CD14-positive monocyte (primary cell): Measurements from ENCODE around the gene NLN. TPM values are rescaled to one million over a fixed set of nuclear protein-coding genes. Genes with fewer than 3 reads are reported as not detected.

ENCODE experiments used
- DNase-seq, 3 donors: peaks; one replicate each; pipeline ENCODE4 v3.0.0-alpha.2; 2011 to 2022
- H2AFZ ChIP-seq: 2 replicates; pipeline ENCODE4 v1.6.0; 2012; ENCODE audit warnings: mild to moderate bottlenecking, low read depth, low read length, inconsistent platforms; ENCODE audit not compliant: insufficient read depth, poor library complexity, severe bottlenecking
- H3K27ac ChIP-seq, 2 donors: 1 replicate in 1 of 2; 2 replicates in 1 of 2; pipeline ENCODE4 v1.5.1; 2012 to 2013; ENCODE audit warnings: low read length in 2 of 2, control low read depth in 1 of 2, inconsistent platforms in 1 of 2, low read depth in 1 of 2, mild to moderate bottlenecking in 1 of 2
- H3K27me3 ChIP-seq, 2 donors: one replicate each; pipeline versions ENCODE4 v1.6.0 to v1.6.1; 2011 to 2013; ENCODE audit warnings: low read length in 2 of 2; ENCODE audit not compliant: control insufficient read depth in 2 of 2, insufficient read depth in 2 of 2
- H3K36me3 ChIP-seq, 2 donors: replicated peaks in 1 of 2; 1 replicate in 1 of 2; 2 replicates in 1 of 2; pipeline versions ENCODE4 v1.5.1 to v1.6.1; 2012 to 2013; ENCODE audit warnings: low read length in 2 of 2, control low read depth in 1 of 2, inconsistent platforms in 1 of 2, mild to moderate bottlenecking in 1 of 2; ENCODE audit not compliant: insufficient read depth in 2 of 2, control insufficient read depth in 1 of 2
- H3K4me1 ChIP-seq, 2 donors: 1 replicate in 1 of 2; 2 replicates in 1 of 2; pipeline versions ENCODE4 v1.5.1 to v1.6.1; 2012 to 2013; ENCODE audit warnings: low read length in 2 of 2, control low read depth in 1 of 2, inconsistent platforms in 1 of 2, mild to moderate bottlenecking in 1 of 2, moderate library complexity in 1 of 2; ENCODE audit not compliant: insufficient read depth in 2 of 2, control insufficient read depth in 1 of 2
- H3K4me2 ChIP-seq: replicated peaks from 2 replicates; pipeline ENCODE3; 2012; ENCODE audit warnings: low read length, moderate library complexity, mild to moderate bottlenecking; ENCODE audit not compliant: poor library complexity, severe bottlenecking; ENCODE audit errors: extremely low read depth
- H3K4me3 ChIP-seq, 3 experiments: fragments of 200-600 bp in 1 of 3; sonication (generic) in 1 of 3; replicated peaks in 1 of 3; 1 replicate in 2 of 3; 2 replicates in 1 of 3; pipeline ENCODE4 v1.5.1; 2011 to 2013; ENCODE audit warnings: low read length in 3 of 3, mild to moderate bottlenecking in 3 of 3, control low read depth in 2 of 3, low read depth in 2 of 3, inconsistent platforms in 1 of 3, moderate library complexity in 1 of 3
- H3K79me2 ChIP-seq: 2 replicates; pipeline ENCODE4 v1.6.0; 2012; ENCODE audit warnings: mild to moderate bottlenecking, control low read depth, inconsistent platforms, low read length, moderate library complexity; ENCODE audit not compliant: insufficient read depth
- H3K9ac ChIP-seq: 2 replicates; pipeline ENCODE4 v1.6.0; 2017; ENCODE audit warnings: low read length, mild to moderate bottlenecking; ENCODE audit not compliant: insufficient read depth, poor library complexity, severe bottlenecking
- H3K9me3 ChIP-seq, 2 donors: replicated peaks in 1 of 2; 1 replicate in 1 of 2; 2 replicates in 1 of 2; pipeline versions ENCODE4 v1.5.1 to v1.6.1; 2012 to 2013; ENCODE audit warnings: low read length in 2 of 2, control low read depth in 1 of 2; ENCODE audit not compliant: control insufficient read depth in 1 of 2, insufficient read depth in 1 of 2
- H4K20me1 ChIP-seq: 2 replicates; pipeline ENCODE4 v1.6.0; 2012; ENCODE audit warnings: mild to moderate bottlenecking, low read length, control low read depth, moderate library complexity; ENCODE audit not compliant: insufficient read depth
- H3K27ac Mint-ChIP-seq, 7 donors: one replicate each; pipeline ENCODE4 v1.8.0; 2020; ENCODE audit warnings: mild to moderate bottlenecking in 7 of 7, mixed read lengths in 7 of 7, moderate library complexity in 6 of 7, inconsistent platforms in 2 of 7
- H3K27me3 Mint-ChIP-seq, 3 donors: one replicate each; pipeline ENCODE4 v1.8.0; 2021 to 2022; ENCODE audit warnings: low read depth in 3 of 3, mild to moderate bottlenecking in 3 of 3, mixed read lengths in 3 of 3, moderate library complexity in 3 of 3, inconsistent platforms in 1 of 3
- H3K36me3 Mint-ChIP-seq, 2 donors: one replicate each; pipeline ENCODE4 v1.8.0; 2020; ENCODE audit warnings: mixed read lengths in 2 of 2, inconsistent platforms in 1 of 2, mild to moderate bottlenecking in 1 of 2
- H3K4me1 Mint-ChIP-seq: one replicate; pipeline ENCODE4 v1.8.0; 2020; ENCODE audit warnings: mild to moderate bottlenecking, mixed read lengths
- H3K4me3 Mint-ChIP-seq, 2 donors: one replicate each; pipeline ENCODE4 v1.8.0; 2020; ENCODE audit warnings: mild to moderate bottlenecking in 2 of 2, mixed read lengths in 2 of 2, moderate library complexity in 1 of 2
- H3K9me3 Mint-ChIP-seq, 7 donors: one replicate each; pipeline ENCODE4 v1.8.0; 2020 to 2022; ENCODE audit warnings: mixed read lengths in 7 of 7, mild to moderate bottlenecking in 6 of 7, moderate library complexity in 6 of 7, inconsistent platforms in 2 of 7
- CTCF ChIP-seq: fragments of 200-600 bp; IDR thresholded peaks from one replicate; pipeline ENCODE4 v1.8.0; 2022; ENCODE audit warnings: antibody characterized with exemption, mild to moderate bottlenecking
- WGBS: methylation state at CpG from one replicate; pipeline ENCODE4 v1.1.5; 2013; ENCODE audit warnings: missing lambda C conversion rate; ENCODE audit not compliant: insufficient coverage; 5-methylcytosine and 5-hydroxymethylcytosine counted together
- intact Hi-C, 2 donors: fragments of 100-400 bp; cut with micrococcal nuclease; formaldehyde crosslinking; loops; one replicate each; pipeline versions ENCODE4 v1.15.0 to v1.15.1; 2023
- polyA plus RNA-seq, 3 donors: library from polyadenylated mRNA; depleted of rRNA in 1 of 3; unstranded in 2 of 3; stranded (reverse) in 1 of 3; fragments of 300-500 nt in 2 of 3; fragments of >200 nt in 1 of 3; fragmentation: Illumina TruSeq in 2 of 3; gene quantifications; 1 replicate in 2 of 3; 2 replicates in 1 of 3; pipeline ENCODE4 v1.2.3, GENCODE V29; 2012 to 2021

The NLN gene
- polyA plus RNA-seq, 3 donors, result 8.7 to 39.2 (median 17.7) TPM

- Histone ChIP-seq H3K36me3 (peaks cover 31 to 57% of the 10 kb centered on the region in 2 donors), H2AFZ (no peak overlapping the region), H3K4me1 (peaks cover 11 to 20% of the 10 kb centered on the region in 2 donors), H3K27ac (no peak overlapping the region), H3K4me2 (no peak overlapping the region), H3K27me3 (no peaks in the 10 kb centered on the region), H3K9ac (no peak overlapping the region), H3K79me2 (no peaks in the 10 kb centered on the region), H3K4me3 (no peak overlapping the region), H4K20me1 (no peaks in the 10 kb centered on the region), H3K9me3 (no peaks in the 10 kb centered on the region)
- TF ChIP-seq CTCF, result no peak
- no CpG with 5 or more reads among the region's 3 CpGs for WGBS
- Mint-ChIP-seq H3K27ac (peak overlapping the region in 1 of 7 donors; percentile 47), H3K27me3 (peaks cover 0 to 2% (median 0%) of the 10 kb centered on the region in 3 donors), H3K36me3 (peaks cover 62 to 76% of the 10 kb centered on the region in 2 donors), H3K4me1 (peaks cover 24% of the 10 kb centered on the region), H3K4me3 (no peak overlapping the region), H3K9me3 (no peaks in the 10 kb centered on the region)
- DNase-seq, result no peak
- intact Hi-C loops, result no loop called here
Measured at GRCh38 chr5:65811885-65812284, 89.9 kb downstream of the NLN start.

DNA sequence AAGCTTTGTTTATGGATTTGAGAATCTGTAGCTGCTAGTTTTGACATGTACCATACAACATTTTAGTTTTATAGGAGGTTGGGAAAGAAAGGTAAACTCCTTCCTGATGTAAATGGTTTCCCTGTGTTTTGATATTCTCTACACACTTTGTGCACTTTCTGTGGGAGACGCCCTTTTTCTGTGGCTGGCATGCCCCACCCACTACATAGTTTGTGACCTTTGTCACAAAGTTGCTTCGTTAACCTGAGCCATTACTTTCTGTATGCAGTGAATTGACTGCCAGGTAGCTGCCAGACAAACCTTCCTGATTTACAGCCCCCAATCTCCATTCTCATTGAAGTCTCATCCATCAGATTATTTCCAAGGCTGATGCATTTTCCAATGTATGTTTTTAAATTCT lies 90.6 kb downstream of the NLN start:
- TF ChIP-seq CTCF, result no peak
- intact Hi-C loops, result no loop called here
- H3K4me3 Mint-ChIP-seq, result no peak overlapping the region
- no peak overlapping the region for H3K4me3 ChIP-seq
- peaks cover 12 to 20% of the 10 kb centered on the region in 2 donors for H3K4me1 ChIP-seq
- peaks cover 26% of the 10 kb centered on the region for H3K4me1 Mint-ChIP-seq
- peaks cover 31 to 57% of the 10 kb centered on the region in 2 donors for H3K36me3 ChIP-seq
- no peaks in the 10 kb centered on the region for H3K9me3 ChIP-seq
- H3K79me2 ChIP-seq, result no peaks in the 10 kb centered on the region
- no peak overlapping the region for H3K27ac ChIP-seq
- H3K36me3 Mint-ChIP-seq, result peaks cover 62 to 69% of the 10 kb centered on the region in 2 donors
- no peak for DNase-seq
- H3K9ac ChIP-seq, result no peak overlapping the region
- H3K27ac Mint-ChIP-seq, result peak overlapping the region in 1 of 7 donors; percentile 1
- WGBS, result 88% methylated on average over 1 of the region's 2 CpGs
- no peak overlapping the region for H3K4me2 ChIP-seq
- no peak overlapping the region for H2AFZ ChIP-seq
- no peaks in the 10 kb centered on the region for H4K20me1 ChIP-seq
- H3K27me3 Mint-ChIP-seq, result peaks cover 0 to 2% (median 0%) of the 10 kb centered on the region in 3 donors
- H3K27me3 ChIP-seq, result no peaks in the 10 kb centered on the region
- no peaks in the 10 kb centered on the region for H3K9me3 Mint-ChIP-seq
